Transverse colon (tissue), 4 donors: ENCODE results near the gene ZNF883.

Experiments used
- CTCF ChIP-seq, 5 experiments: fragments of 200-600 bp in 3 of 5; fragments of 450-650 bp in 2 of 5; sonication (generic) in 3 of 5; IDR thresholded peaks; 1 replicate in 2 of 5; 2 replicates in 3 of 5; pipeline ENCODE4 v1.5.1; 2016 to 2017; ENCODE audit warnings: antibody characterized with exemption in 5 of 5, inconsistent platforms in 3 of 5, mild to moderate bottlenecking in 2 of 5, moderate library complexity in 1 of 5
- EP300 ChIP-seq: sonication (generic); formaldehyde crosslinking; IDR thresholded peaks from one replicate; pipeline ENCODE4 v1.6.1; 2017; ENCODE audit warnings: antibody characterized with exemption, low read depth
- POLR2A ChIP-seq: fragments of 450-650 bp; IDR thresholded peaks from one replicate; pipeline ENCODE4 v1.6.1; 2016; ENCODE audit warnings: antibody characterized with exemption, mild to moderate bottlenecking, moderate library complexity
- POLR2AphosphoS5 ChIP-seq, 3 donors: sonication (generic); formaldehyde crosslinking; IDR thresholded peaks; one replicate each; pipeline ENCODE4 v1.6.1; 2016; ENCODE audit warnings: antibody characterized with exemption in 3 of 3

- TF ChIP-seq CTCF (IDR thresholded peaks at IDR 0.05) (no peak), POLR2A (no peak), POLR2AphosphoS5 (IDR thresholded peaks at IDR 0.05) (peak; percentile 34 to 54 (median 54)), EP300 (no peak)
These were observed 44.5 kb upstream of the ZNF883 start, which contains the start of gene ZFP37 for GRCh38 chr9:113056191-113057106.
